SH-SY5Y (cell line): ENCODE data around the gene LNPK.

Experiments
- GATA2 ChIP-seq: IDR thresholded peaks from 2 replicates; pipeline ENCODE4 v1.6.1; 2011; ENCODE audit warnings: mild to moderate bottlenecking, low read depth, low read length
- GATA3 ChIP-seq: IDR thresholded peaks from 2 replicates; pipeline ENCODE4 v1.6.1; 2011; ENCODE audit warnings: low read depth, mild to moderate bottlenecking, low read length, moderate library complexity

DNA sequence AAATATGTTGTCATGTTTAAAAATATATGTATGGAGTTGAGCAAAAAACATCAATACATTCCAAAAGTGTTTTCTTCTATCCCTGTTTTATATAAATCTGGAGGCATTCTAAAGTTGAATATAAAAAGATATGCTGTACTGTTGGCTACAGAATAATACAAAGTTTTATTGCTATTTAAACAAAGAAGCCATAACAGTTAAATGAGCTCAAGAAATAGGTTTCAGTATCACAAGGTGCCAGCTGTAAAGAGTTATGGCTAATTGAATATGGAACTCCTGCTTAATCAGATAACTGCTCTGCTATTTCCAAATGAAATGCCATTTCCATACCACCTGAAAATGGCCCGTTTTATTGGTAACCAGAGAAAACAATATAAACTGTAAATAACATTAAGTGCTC, 55.0 kb downstream of the LNPK start:
- TF ChIP-seq GATA3 (no peak), GATA2 (no peak)
